SU-DHL-6 (cell line): Measurements from ENCODE around the gene ADAMTS7.

Source experiments
- H2AFZ ChIP-seq: fragments of 200-600 bp; sonication (generic); 2 replicates; pipeline ENCODE4 v1.6.1; 2014; ENCODE audit warnings: low read depth, mild to moderate bottlenecking, moderate library complexity, mixed read lengths, antibody characterized with exemption, low read length; ENCODE audit not compliant: severe bottlenecking
- H3F3A ChIP-seq: fragments of 200-600 bp; shearing (Covaris generic); 2 replicates; pipeline ENCODE4 v1.6.0; 2016; ENCODE audit warnings: antibody characterized with exemption, mild to moderate bottlenecking; ENCODE audit not compliant: insufficient read depth
- H3K27ac ChIP-seq: fragments of 200-600 bp; sonication (generic); 2 replicates; pipeline ENCODE4 v1.5.1; 2016; ENCODE audit warnings: low read depth, mild to moderate bottlenecking, low read length, moderate library complexity, mixed read lengths
- H3K27me3 ChIP-seq: fragments of 200-600 bp; sonication (generic), shearing (Covaris generic); 2 replicates; pipeline ENCODE4 v1.6.0; 2014; ENCODE audit warnings: mild to moderate bottlenecking, low read length
- H3K36me3 ChIP-seq: fragments of 200-600 bp; sonication (generic); 2 replicates; pipeline ENCODE4 v1.6.1; 2014; ENCODE audit warnings: mild to moderate bottlenecking, low read length, mixed read lengths
- H3K4me2 ChIP-seq: fragments of 300-600, 200-600 bp; shearing (Covaris generic), sonication (generic); 2 replicates; pipeline ENCODE4 v1.6.0; 2014; ENCODE audit warnings: low read length, low read depth, mild to moderate bottlenecking; ENCODE audit not compliant: poor library complexity, severe bottlenecking
- H3K4me3 ChIP-seq: fragments of 200-600 bp; sonication (generic); 2 replicates; pipeline ENCODE4 v1.5.1; 2014; ENCODE audit warnings: antibody characterized with exemption, low read length, mild to moderate bottlenecking, mixed read lengths; ENCODE audit not compliant: insufficient read depth, poor library complexity, severe bottlenecking
- H3K79me2 ChIP-seq: fragments of 200-600 bp; sonication (generic); 2 replicates; pipeline ENCODE4 v1.6.1; 2014; ENCODE audit warnings: mild to moderate bottlenecking, low read length, moderate library complexity; ENCODE audit not compliant: insufficient read depth
- H3K9ac ChIP-seq: fragments of 200-600 bp; sonication (generic); 2 replicates; pipeline ENCODE4 v1.7.0; 2014; ENCODE audit warnings: mild to moderate bottlenecking, low read length
- H3K9me2 ChIP-seq: fragments of 200-600 bp; sonication (generic); replicated peaks from 2 replicates; pipeline ENCODE4 v1.6.1; 2014; ENCODE audit warnings: low read length; ENCODE audit not compliant: insufficient read depth
- H3K9me3 ChIP-seq: fragments of 200-600 bp; sonication (generic); 2 replicates; pipeline ENCODE4 v1.6.1; 2014; ENCODE audit warnings: low read length, mixed read lengths; ENCODE audit not compliant: insufficient read depth
- H4K20me1 ChIP-seq: fragments of 200-600 bp; sonication (generic); 2 replicates; pipeline ENCODE4 v1.6.1; 2014; ENCODE audit warnings: low read depth, mild to moderate bottlenecking, antibody characterized with exemption, low read length, moderate library complexity, mixed read lengths
- EZH2phosphoT487 ChIP-seq: fragments of 200-600 bp; sonication (generic), shearing (Covaris generic); conservative IDR thresholded peaks from 2 replicates; pipeline ENCODE4 v1.6.1; 2018; ENCODE audit warnings: mild to moderate bottlenecking, antibody characterized with exemption, low read length, moderate library complexity, mixed read lengths
- TF ChIP-seq, protein P1 (sequence below): fragments of 200-600 bp; sonication (generic); IDR thresholded peaks from one replicate; pipeline ENCODE4 v1.5.1; 2017; ENCODE audit warnings: antibody characterized with exemption, mild to moderate bottlenecking, low read length, moderate library complexity; ENCODE audit not compliant: insufficient read depth, poor library complexity, severe bottlenecking

The ADAMTS7 gene, protein sequence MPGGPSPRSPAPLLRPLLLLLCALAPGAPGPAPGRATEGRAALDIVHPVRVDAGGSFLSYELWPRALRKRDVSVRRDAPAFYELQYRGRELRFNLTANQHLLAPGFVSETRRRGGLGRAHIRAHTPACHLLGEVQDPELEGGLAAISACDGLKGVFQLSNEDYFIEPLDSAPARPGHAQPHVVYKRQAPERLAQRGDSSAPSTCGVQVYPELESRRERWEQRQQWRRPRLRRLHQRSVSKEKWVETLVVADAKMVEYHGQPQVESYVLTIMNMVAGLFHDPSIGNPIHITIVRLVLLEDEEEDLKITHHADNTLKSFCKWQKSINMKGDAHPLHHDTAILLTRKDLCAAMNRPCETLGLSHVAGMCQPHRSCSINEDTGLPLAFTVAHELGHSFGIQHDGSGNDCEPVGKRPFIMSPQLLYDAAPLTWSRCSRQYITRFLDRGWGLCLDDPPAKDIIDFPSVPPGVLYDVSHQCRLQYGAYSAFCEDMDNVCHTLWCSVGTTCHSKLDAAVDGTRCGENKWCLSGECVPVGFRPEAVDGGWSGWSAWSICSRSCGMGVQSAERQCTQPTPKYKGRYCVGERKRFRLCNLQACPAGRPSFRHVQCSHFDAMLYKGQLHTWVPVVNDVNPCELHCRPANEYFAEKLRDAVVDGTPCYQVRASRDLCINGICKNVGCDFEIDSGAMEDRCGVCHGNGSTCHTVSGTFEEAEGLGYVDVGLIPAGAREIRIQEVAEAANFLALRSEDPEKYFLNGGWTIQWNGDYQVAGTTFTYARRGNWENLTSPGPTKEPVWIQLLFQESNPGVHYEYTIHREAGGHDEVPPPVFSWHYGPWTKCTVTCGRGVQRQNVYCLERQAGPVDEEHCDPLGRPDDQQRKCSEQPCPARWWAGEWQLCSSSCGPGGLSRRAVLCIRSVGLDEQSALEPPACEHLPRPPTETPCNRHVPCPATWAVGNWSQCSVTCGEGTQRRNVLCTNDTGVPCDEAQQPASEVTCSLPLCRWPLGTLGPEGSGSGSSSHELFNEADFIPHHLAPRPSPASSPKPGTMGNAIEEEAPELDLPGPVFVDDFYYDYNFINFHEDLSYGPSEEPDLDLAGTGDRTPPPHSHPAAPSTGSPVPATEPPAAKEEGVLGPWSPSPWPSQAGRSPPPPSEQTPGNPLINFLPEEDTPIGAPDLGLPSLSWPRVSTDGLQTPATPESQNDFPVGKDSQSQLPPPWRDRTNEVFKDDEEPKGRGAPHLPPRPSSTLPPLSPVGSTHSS (N-terminal part only)

DNA sequence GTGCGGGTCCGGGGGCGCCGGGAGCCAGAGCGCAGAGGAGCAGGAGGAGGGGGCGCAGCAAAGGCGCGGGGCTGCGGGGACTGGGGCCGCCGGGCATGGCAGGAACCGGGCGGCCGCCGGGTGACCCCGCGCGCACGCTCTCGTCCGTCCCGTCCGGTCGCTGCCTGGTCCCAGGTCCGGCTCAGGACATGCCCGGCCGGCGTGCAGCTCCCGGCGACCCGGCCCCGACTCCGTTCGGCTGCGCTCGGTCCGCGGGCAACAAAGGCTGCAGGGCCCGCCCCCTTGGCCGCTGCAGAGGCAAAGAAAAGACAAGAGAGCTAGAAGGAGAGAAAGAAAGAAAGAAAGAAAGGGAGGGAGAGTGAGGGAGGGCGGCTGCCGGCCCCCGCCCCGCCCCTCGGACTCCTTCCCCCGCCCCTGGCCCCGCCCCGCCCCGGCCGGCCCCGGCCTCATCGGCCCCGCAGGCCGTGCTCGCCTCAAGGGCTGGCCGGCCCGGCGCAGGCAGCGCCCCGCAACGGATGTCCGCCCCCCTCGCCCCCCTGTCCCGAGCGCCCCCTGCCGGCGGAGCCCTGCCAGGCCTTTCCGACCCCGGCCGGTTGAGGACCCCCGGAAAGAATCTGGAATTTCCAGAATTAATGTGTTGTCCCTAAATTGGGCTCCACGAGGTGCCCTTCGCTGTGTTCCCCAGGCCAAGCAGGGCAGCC lies at the start of gene ADAMTS7:
TSS of gene ADAMTS7 (minus strand) at position 341 of the 701 bp plus-strand sequence. CDS start at position 97, 244 bp downstream.
- Histone ChIP-seq H3K27me3 (no peaks in the 10 kb centered on the region), H3K9ac (peak within 1 kb of the TSS; percentile 56), H3K4me2 (peak within 1 kb of the TSS; percentile 82)

DNA sequence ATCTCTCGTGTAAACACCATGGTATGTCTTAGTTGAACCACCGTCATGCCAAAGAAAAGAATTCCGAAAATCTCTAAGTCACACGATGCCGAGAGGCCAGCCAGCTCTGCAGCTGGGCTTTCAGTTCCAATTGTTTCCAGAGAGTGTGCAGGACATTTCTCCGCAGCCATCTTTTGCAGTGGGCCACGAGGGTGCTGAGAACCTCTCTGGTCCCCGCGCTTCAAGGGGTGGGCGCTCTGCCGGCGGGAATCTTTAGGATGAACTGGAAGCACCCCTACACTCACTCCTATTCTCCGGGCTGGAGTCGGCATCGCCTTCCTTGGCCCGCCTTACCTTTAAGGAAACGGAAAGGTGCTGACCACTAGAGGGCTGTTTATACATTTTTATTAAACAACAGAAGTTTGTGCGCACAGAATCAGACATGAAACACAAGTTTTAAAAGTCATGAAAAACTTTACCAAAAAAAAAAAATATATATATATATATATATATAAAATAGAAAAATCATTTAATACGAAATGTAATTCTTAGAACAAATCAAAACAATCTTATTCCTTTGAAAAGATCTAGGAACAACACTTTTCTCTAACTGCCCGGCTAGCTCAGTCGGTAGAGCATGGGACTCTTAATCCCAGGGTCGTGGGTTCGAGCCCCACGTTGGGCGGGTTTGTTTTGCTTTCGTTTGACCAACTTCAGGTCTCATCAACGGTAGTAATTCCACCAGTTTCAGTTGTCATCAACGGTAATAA lies 48.9 kb upstream of the ADAMTS7 start:
- no peaks in the 10 kb centered on the region for H3K79me2 ChIP-seq
- H3K9me2 ChIP-seq: no peaks in the 10 kb centered on the region
- no peaks in the 10 kb centered on the region for H3K9me3 ChIP-seq
- peak overlapping the region; percentile 48 for H3K4me2 ChIP-seq
- H3K9ac ChIP-seq: peak overlapping the region; percentile 28; the same call in 1 of the 2 replicates
- H3K36me3 ChIP-seq: no peaks in the 10 kb centered on the region
- H2AFZ ChIP-seq: peak overlapping the region; percentile 89
- no peaks in the 10 kb centered on the region for H4K20me1 ChIP-seq
- TF ChIP-seq EZH2phosphoT487: no peak
- TF ChIP-seq, protein P1, sequence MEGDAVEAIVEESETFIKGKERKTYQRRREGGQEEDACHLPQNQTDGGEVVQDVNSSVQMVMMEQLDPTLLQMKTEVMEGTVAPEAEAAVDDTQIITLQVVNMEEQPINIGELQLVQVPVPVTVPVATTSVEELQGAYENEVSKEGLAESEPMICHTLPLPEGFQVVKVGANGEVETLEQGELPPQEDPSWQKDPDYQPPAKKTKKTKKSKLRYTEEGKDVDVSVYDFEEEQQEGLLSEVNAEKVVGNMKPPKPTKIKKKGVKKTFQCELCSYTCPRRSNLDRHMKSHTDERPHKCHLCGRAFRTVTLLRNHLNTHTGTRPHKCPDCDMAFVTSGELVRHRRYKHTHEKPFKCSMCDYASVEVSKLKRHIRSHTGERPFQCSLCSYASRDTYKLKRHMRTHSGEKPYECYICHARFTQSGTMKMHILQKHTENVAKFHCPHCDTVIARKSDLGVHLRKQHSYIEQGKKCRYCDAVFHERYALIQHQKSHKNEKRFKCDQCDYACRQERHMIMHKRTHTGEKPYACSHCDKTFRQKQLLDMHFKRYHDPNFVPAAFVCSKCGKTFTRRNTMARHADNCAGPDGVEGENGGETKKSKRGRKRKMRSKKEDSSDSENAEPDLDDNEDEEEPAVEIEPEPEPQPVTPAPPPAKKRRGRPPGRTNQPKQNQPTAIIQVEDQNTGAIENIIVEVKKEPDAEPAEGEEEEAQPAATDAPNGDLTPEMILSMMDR: peak; percentile 36
- H3K27me3 ChIP-seq: no peaks in the 10 kb centered on the region
- no peak overlapping the region for H3K27ac ChIP-seq
- H3K4me3 ChIP-seq: peak overlapping the region; percentile 50
- no peaks in the 10 kb centered on the region for H3F3A ChIP-seq

More for the DNA sequence above, at the start of gene ADAMTS7:
- H3F3A ChIP-seq: no peaks in the 10 kb centered on the region
- no peak within 1 kb of the TSS for H3K27ac ChIP-seq
- H3K36me3 ChIP-seq: no peaks in the 10 kb centered on the region
- H3K9me2 ChIP-seq: no peaks in the 10 kb centered on the region
- peak within 1 kb of the TSS; percentile 63 for H3K4me3 ChIP-seq
- H2AFZ ChIP-seq: peak within 1 kb of the TSS; percentile 92
- H3K9me3 ChIP-seq: no peaks in the 10 kb centered on the region
- TF ChIP-seq, protein P1: peak; percentile 77
- no peak for TF ChIP-seq EZH2phosphoT487
- H4K20me1 ChIP-seq: no peaks in the 10 kb centered on the region
- H3K79me2 ChIP-seq: no peaks in the 10 kb centered on the region
